HepG2 (cell line): Measurements from ENCODE around the gene ZNF691. TPM values are rescaled to one million over a fixed set of nuclear protein-coding genes. Genes with fewer than 3 reads are reported as not detected.

Source experiments
- AHR ChIP-seq: IDR thresholded peaks from 2 replicates; pipeline ENCODE4 v1.6.1; 2018; ENCODE audit warnings: missing genetic modification reagents, missing compliant biosample characterization
- ASH2L ChIP-seq: fragments of 300-600, 200-600 bp; sonication (generic); IDR thresholded peaks from 2 replicates; pipeline ENCODE4 v1.7.0; 2017; ENCODE audit warnings: low read depth, mild to moderate bottlenecking, moderate library complexity, mixed read lengths, low read length; ENCODE audit not compliant: insufficient read length
- ERF ChIP-seq: IDR thresholded peaks from 2 replicates; pipeline ENCODE4 v1.6.1; 2018; ENCODE audit warnings: missing biosample characterization, missing genetic modification reagents
- GTF2F1 ChIP-seq: fragments of 150-350 bp; IDR thresholded peaks from 2 replicates; pipeline ENCODE4 v1.6.1; 2014; ENCODE audit warnings: low read length
- IRF2 ChIP-seq: IDR thresholded peaks from 2 replicates; pipeline ENCODE4 v1.6.1; 2018; ENCODE audit warnings: missing genetic modification reagents, missing compliant biosample characterization
- KDM5B ChIP-seq: sonication (generic); formaldehyde crosslinking; IDR thresholded peaks from 2 replicates; pipeline ENCODE4 v1.4.0; 2020; ENCODE audit warnings: missing genetic modification reagents, mild to moderate bottlenecking, borderline replicate concordance
- RELA ChIP-seq: sonication (generic); formaldehyde crosslinking; IDR thresholded peaks from 2 replicates; pipeline ENCODE4 v1.4.0; 2020; ENCODE audit warnings: missing genetic modification reagents
- SALL1 ChIP-seq: sonication (generic); formaldehyde crosslinking; IDR thresholded peaks from 2 replicates; pipeline ENCODE4 v1.8.0; 2022; ENCODE audit warnings: mild to moderate bottlenecking, missing genetic modification reagents
- TBX3 ChIP-seq: fragments of 450-650 bp; IDR thresholded peaks from 2 replicates; pipeline ENCODE4 v1.6.1; 2017; ENCODE audit warnings: antibody characterized with exemption, mild to moderate bottlenecking, inconsistent platforms, borderline replicate concordance
- ZFP36L1 ChIP-seq: sonication (generic); formaldehyde crosslinking; IDR thresholded peaks from 2 replicates; pipeline ENCODE4 v1.8.0; 2022; ENCODE audit warnings: mild to moderate bottlenecking, missing genetic modification reagents, moderate library complexity
- ZNF496 ChIP-seq: sonication (generic); formaldehyde crosslinking; IDR thresholded peaks from 2 replicates; pipeline ENCODE4 v1.8.1; 2023; ENCODE audit warnings: mild to moderate bottlenecking, moderate library complexity, missing genetic modification reagents; ENCODE audit not compliant: insufficient replicate concordance
- ZNF557 ChIP-seq: sonication (generic); formaldehyde crosslinking; IDR thresholded peaks from 2 replicates; pipeline ENCODE4 v1.4.0; 2020; ENCODE audit warnings: missing genetic modification reagents
- ZNF563 ChIP-seq: sonication (generic); formaldehyde crosslinking; IDR thresholded peaks from 2 replicates; pipeline ENCODE4 v1.8.0; 2022; ENCODE audit warnings: mild to moderate bottlenecking, moderate library complexity, missing genetic modification reagents
- ZNF891 ChIP-seq: sonication (generic); formaldehyde crosslinking; IDR thresholded peaks from 2 replicates; pipeline ENCODE4 v1.5.0; 2020; ENCODE audit warnings: mild to moderate bottlenecking, missing genetic modification reagents
- polyA plus RNA-seq, 8 experiments: library from polyadenylated mRNA; depleted of rRNA in 3 of 8; stranded (reverse) in 7 of 8; unstranded in 1 of 8; fragments of >200 nt; fragmentation: Illumina TruSeq in 4 of 8; extraction: Trizol in 4 of 8; gene quantifications; 2 replicates each; pipeline versions ENCODE4 v1.2.1 to v1.2.3, GENCODE V29; 2011 to 2016; ENCODE audit warnings: low read depth in 4 of 8, missing spikeins in 1 of 8, mixed read lengths in 1 of 8; ENCODE audit not compliant: insufficient read depth in 1 of 8
- total RNA-seq, 5 experiments: library from RNA; depleted of rRNA; stranded (reverse); fragments of >200 nt; fragmentation: Illumina TruSeq; extraction: Trizol; gene quantifications; 2 replicates each; pipeline ENCODE4 v1.2.3, GENCODE V29; 2016; ENCODE audit warnings: low read depth in 1 of 5
- TF ChIP-seq, protein P1 (sequence below): sonication (generic); formaldehyde crosslinking; IDR thresholded peaks from 2 replicates; pipeline ENCODE4 v1.4.0; 2020; ENCODE audit warnings: mild to moderate bottlenecking, missing genetic modification reagents
- TF ChIP-seq, protein P2 (sequence below), 2 experiments: fragments of 450-650 bp in 1 of 2; sonication (generic) in 1 of 2; formaldehyde crosslinking in 1 of 2; IDR thresholded peaks; 2 replicates each; pipeline versions ENCODE4 v1.6.1 to v1.8.0; 2016 to 2022; ENCODE audit warnings: antibody characterized with exemption in 1 of 2, mild to moderate bottlenecking in 1 of 2, missing genetic modification reagents in 1 of 2
- TF ChIP-seq, protein P3 (sequence below): fragments of 450-650 bp; IDR thresholded peaks from 2 replicates; pipeline ENCODE4 v1.6.1; 2016

The ZNF691 gene
- total and polyA plus RNA-seq, 2 of the 13 experiments (the other 11 are each of a cell fraction or from before 2014, with no cell fraction given) = 7.6 to 7.8 TPM

DNA sequence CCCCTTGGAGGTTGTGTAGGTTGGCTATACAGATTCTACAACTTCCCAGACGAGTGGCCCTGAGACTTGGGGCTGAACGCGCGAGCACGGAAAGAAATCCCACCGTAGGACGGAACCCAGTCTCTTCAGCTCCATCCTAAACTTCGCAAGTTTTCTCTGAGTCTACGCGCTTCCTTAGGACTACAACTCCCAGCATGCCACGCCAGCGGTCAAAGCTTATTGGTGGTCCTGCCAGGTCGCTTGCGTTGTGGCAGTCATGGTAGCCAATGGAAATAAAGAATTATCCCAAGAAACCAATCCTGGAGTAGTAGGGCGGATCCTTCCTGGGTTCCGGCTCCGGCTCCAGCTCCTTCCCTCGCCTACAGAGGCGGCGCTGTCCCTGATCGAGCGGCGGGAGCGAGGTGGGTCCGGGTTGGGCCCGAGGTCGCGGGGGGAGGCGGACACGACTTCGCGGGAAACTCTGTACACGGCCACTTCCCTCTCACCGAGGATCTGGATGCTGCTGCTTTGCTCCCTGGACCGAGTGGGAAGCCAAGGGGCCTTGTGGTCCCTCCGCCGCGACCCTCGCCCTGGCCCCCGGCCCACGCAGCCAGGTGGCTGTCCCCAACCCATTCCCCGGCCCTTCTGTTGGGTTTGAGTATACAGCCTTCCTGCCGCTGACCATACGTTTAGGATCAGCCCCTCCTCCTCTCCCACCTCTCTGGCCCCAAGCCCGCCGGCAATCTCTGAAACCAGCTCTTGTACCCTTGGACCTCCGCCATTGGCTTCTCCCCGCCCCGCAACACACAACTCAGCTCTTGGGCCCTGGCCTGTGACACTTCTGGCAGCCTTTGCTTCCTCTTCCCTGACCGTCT is at the start of gene ZNF691 (continued):
- TF ChIP-seq KDM5B (peak; percentile 81; the same call in 1 of the 2 replicates), ZNF557 (CRISPR knock-in tag) (no peak), ERF (CRISPR knock-in tag) (no peak), SALL1 (CRISPR knock-in tag) (peak; percentile 75), ZFP36L1 (CRISPR knock-in tag) (no peak), IRF2 (CRISPR knock-in tag) (peak; percentile 53; the same call in 1 of the 2 replicates), AHR (CRISPR knock-in tag) (no peak), ZNF563 (CRISPR knock-in tag) (no peak), ZNF496 (CRISPR knock-in tag) (no peak), ASH2L (peak; percentile 64), ZNF891 (CRISPR knock-in tag) (no peak), GTF2F1 (no peak), TBX3 (no peak), RELA (CRISPR knock-in tag) (no peak)
- TF ChIP-seq, protein P1, sequence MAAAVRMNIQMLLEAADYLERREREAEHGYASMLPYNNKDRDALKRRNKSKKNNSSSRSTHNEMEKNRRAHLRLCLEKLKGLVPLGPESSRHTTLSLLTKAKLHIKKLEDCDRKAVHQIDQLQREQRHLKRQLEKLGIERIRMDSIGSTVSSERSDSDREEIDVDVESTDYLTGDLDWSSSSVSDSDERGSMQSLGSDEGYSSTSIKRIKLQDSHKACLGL (CRISPR knock-in tag) = peak; percentile 38; the same call in 1 of the 2 replicates
- TF ChIP-seq, protein P2, sequence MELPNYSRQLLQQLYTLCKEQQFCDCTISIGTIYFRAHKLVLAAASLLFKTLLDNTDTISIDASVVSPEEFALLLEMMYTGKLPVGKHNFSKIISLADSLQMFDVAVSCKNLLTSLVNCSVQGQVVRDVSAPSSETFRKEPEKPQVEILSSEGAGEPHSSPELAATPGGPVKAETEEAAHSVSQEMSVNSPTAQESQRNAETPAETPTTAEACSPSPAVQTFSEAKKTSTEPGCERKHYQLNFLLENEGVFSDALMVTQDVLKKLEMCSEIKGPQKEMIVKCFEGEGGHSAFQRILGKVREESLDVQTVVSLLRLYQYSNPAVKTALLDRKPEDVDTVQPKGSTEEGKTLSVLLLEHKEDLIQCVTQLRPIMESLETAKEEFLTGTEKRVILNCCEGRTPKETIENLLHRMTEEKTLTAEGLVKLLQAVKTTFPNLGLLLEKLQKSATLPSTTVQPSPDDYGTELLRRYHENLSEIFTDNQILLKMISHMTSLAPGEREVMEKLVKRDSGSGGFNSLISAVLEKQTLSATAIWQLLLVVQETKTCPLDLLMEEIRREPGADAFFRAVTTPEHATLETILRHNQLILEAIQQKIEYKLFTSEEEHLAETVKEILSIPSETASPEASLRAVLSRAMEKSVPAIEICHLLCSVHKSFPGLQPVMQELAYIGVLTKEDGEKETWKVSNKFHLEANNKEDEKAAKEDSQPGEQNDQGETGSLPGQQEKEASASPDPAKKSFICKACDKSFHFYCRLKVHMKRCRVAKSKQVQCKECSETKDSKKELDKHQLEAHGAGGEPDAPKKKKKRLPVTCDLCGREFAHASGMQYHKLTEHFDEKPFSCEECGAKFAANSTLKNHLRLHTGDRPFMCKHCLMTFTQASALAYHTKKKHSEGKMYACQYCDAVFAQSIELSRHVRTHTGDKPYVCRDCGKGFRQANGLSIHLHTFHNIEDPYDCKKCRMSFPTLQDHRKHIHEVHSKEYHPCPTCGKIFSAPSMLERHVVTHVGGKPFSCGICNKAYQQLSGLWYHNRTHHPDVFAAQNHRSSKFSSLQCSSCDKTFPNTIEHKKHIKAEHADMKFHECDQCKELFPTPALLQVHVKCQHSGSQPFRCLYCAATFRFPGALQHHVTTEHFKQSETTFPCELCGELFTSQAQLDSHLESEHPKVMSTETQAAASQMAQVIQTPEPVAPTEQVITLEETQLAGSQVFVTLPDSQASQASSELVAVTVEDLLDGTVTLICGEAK (IDR thresholded peaks at IDR 0.05) = peak; percentile 58; the same call in 1 of the 2 replicates
- TF ChIP-seq, protein P2 (CRISPR knock-in tag; IDR thresholded peaks at IDR 0.05) = peak; percentile 25; the same call in 1 of the 2 replicates
- TF ChIP-seq, protein P3, sequence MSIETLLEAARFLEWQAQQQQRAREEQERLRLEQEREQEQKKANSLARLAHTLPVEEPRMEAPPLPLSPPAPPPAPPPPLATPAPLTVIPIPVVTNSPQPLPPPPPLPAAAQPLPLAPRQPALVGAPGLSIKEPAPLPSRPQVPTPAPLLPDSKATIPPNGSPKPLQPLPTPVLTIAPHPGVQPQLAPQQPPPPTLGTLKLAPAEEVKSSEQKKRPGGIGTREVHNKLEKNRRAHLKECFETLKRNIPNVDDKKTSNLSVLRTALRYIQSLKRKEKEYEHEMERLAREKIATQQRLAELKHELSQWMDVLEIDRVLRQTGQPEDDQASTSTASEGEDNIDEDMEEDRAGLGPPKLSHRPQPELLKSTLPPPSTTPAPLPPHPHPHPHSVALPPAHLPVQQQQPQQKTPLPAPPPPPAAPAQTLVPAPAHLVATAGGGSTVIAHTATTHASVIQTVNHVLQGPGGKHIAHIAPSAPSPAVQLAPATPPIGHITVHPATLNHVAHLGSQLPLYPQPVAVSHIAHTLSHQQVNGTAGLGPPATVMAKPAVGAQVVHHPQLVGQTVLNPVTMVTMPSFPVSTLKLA = no peak
